Karpas-422 (cell line): Measurements from ENCODE around the gene IQSEC1. TPM values are rescaled to one million over a fixed set of nuclear protein-coding genes. Genes with fewer than 3 reads are reported as not detected.

Experiments used
- DNase-seq: peaks from one replicate; pipeline ENCODE4 v3.0.0-alpha.2; 2015
- H2AFZ ChIP-seq: fragments of 200-600 bp; sonication (generic); 2 replicates; pipeline ENCODE4 v1.6.1; 2014; ENCODE audit warnings: antibody characterized with exemption, low read length, mixed read lengths
- H3K27ac ChIP-seq: fragments of 200-600 bp; sonication (generic); 2 replicates; pipeline ENCODE4 v1.5.1; 2014; ENCODE audit warnings: mild to moderate bottlenecking, low read length, moderate library complexity
- H3K27me3 ChIP-seq: fragments of 200-600 bp; sonication (generic); 2 replicates; pipeline ENCODE4 v1.6.1; 2014; ENCODE audit warnings: low read length, mixed read lengths
- H3K36me3 ChIP-seq: fragments of 200-600 bp; sonication (generic); 2 replicates; pipeline ENCODE4 v1.6.1; 2014; ENCODE audit warnings: low read length, mixed read lengths; ENCODE audit not compliant: insufficient read depth
- H3K4me1 ChIP-seq: fragments of 200-600 bp; sonication (generic); 2 replicates; pipeline ENCODE4 v1.6.1; 2014; ENCODE audit warnings: mild to moderate bottlenecking, low read length, mixed read lengths
- H3K4me2 ChIP-seq: fragments of 200-600 bp; sonication (generic); 2 replicates; pipeline ENCODE4 v1.6.1; 2014; ENCODE audit warnings: low read length, low read depth, mild to moderate bottlenecking; ENCODE audit not compliant: poor library complexity, severe bottlenecking
- H3K4me3 ChIP-seq: fragments of 200-600 bp; sonication (generic); 2 replicates; pipeline ENCODE4 v1.5.1; 2014; ENCODE audit warnings: mild to moderate bottlenecking, antibody characterized with exemption, low read length, mixed read lengths
- H3K79me2 ChIP-seq: fragments of 200-600 bp; sonication (generic); 2 replicates; pipeline ENCODE4 v1.6.1; 2014; ENCODE audit warnings: mild to moderate bottlenecking, low read length, mixed read lengths
- H3K9ac ChIP-seq: fragments of 200-600 bp; sonication (generic); 2 replicates; pipeline ENCODE4 v1.6.0; 2014; ENCODE audit warnings: low read length
- H3K9me2 ChIP-seq: fragments of 200-600 bp; sonication (generic), shearing (Covaris generic); replicated peaks from 2 replicates; pipeline ENCODE4 v1.6.0; 2014; ENCODE audit warnings: mild to moderate bottlenecking, low read length, moderate library complexity; ENCODE audit not compliant: insufficient read depth
- H3K9me3 ChIP-seq: fragments of 300-700, 200-600 bp; sonication (generic); 2 replicates; pipeline ENCODE4 v1.6.1; 2014; ENCODE audit warnings: low read length, mixed read lengths
- H4K20me1 ChIP-seq: fragments of 200-600 bp; sonication (generic); 2 replicates; pipeline ENCODE4 v1.6.1; 2014; ENCODE audit warnings: mild to moderate bottlenecking, antibody characterized with exemption, low read length, low read depth; ENCODE audit not compliant: insufficient read depth
- total RNA-seq: library from RNA; depleted of rRNA; stranded (reverse); fragments of >200 nt; shearing (Covaris generic); gene quantifications from 2 replicates; pipeline ENCODE4 v1.2.3, GENCODE V29; 2014; ENCODE audit warnings: low replicate concordance

IQSEC1 gene
- total RNA-seq, 1 experiment from 2014 or later, result 4.7 TPM

GRCh38 chr3:12902181-12902999 is 170.8 kb downstream of the IQSEC1 start:
- Histone ChIP-seq H4K20me1 (peaks cover 18% of the 10 kb centered on the region; the same call in 1 of the 2 replicates), H3K4me2 (peak overlapping the region; percentile 25), H2AFZ (no peak overlapping the region), H3K79me2 (no peaks in the 10 kb centered on the region), H3K27me3 (no peaks in the 10 kb centered on the region), H3K9me3 (no peaks in the 10 kb centered on the region), H3K9me2 (no peaks in the 10 kb centered on the region), H3K27ac (no peak overlapping the region), H3K36me3 (no peaks in the 10 kb centered on the region; the same call in 1 of the 2 replicates), H3K4me3 (no peak overlapping the region), H3K4me1 (peaks cover 14% of the 10 kb centered on the region), H3K9ac (no peak overlapping the region)
- DNase-seq, result no peak

- Histone ChIP-seq H3K9me3 (no peaks in the 10 kb centered on the region), H3K4me1 (peaks cover 14% of the 10 kb centered on the region), H2AFZ (no peak overlapping the region), H3K27me3 (no peaks in the 10 kb centered on the region), H3K4me3 (no peak overlapping the region), H3K9me2 (no peaks in the 10 kb centered on the region), H3K9ac (no peak overlapping the region), H3K27ac (no peak overlapping the region), H3K36me3 (no peaks in the 10 kb centered on the region; the same call in 1 of the 2 replicates), H3K79me2 (no peaks in the 10 kb centered on the region), H4K20me1 (peaks cover 15% of the 10 kb centered on the region; the same call in 1 of the 2 replicates), H3K4me2 (peak overlapping the region; percentile 25)
- DNase-seq, result peak; percentile 91
Measured at GRCh38 chr3:12901623-12902045, 171.6 kb downstream of the IQSEC1 start.

GRCh38 chr3:12900885-12901411 is 172.3 kb downstream of the IQSEC1 start:
- no peaks in the 10 kb centered on the region for H3K9me2 ChIP-seq
- no peak overlapping the region for H3K9ac ChIP-seq
- H3K4me2 ChIP-seq, result no peak overlapping the region
- no peaks in the 10 kb centered on the region for H3K27me3 ChIP-seq
- H2AFZ ChIP-seq, result no peak overlapping the region
- H3K4me3 ChIP-seq, result no peak overlapping the region
- H3K27ac ChIP-seq, result no peak overlapping the region
- peaks cover 14% of the 10 kb centered on the region for H3K4me1 ChIP-seq
- DNase-seq, result no peak
- H3K79me2 ChIP-seq, result no peaks in the 10 kb centered on the region
- no peaks in the 10 kb centered on the region for H3K9me3 ChIP-seq
- H3K36me3 ChIP-seq, result no peaks in the 10 kb centered on the region; the same call in 1 of the 2 replicates
- H4K20me1 ChIP-seq, result peaks cover 15% of the 10 kb centered on the region; the same call in 1 of the 2 replicates

GRCh38 chr3:12898965-12899755 is 174.1 kb downstream of the IQSEC1 start:
- Histone ChIP-seq H3K4me2 (no peak overlapping the region), H3K27me3 (no peaks in the 10 kb centered on the region), H3K4me3 (no peak overlapping the region), H3K9me3 (no peaks in the 10 kb centered on the region), H3K9ac (no peak overlapping the region), H4K20me1 (peaks cover 15% of the 10 kb centered on the region; the same call in 1 of the 2 replicates), H3K36me3 (no peaks in the 10 kb centered on the region; the same call in 1 of the 2 replicates), H3K4me1 (peaks cover 14% of the 10 kb centered on the region), H2AFZ (no peak overlapping the region), H3K79me2 (no peaks in the 10 kb centered on the region), H3K9me2 (no peaks in the 10 kb centered on the region), H3K27ac (no peak overlapping the region)
- no peak for DNase-seq

- Histone ChIP-seq H3K4me1 (peaks cover 14% of the 10 kb centered on the region), H3K27ac (no peak overlapping the region), H3K4me2 (no peak overlapping the region), H3K27me3 (no peaks in the 10 kb centered on the region), H3K4me3 (no peak overlapping the region), H4K20me1 (peaks cover 11% of the 10 kb centered on the region; the same call in 1 of the 2 replicates), H3K79me2 (no peaks in the 10 kb centered on the region), H3K9ac (no peak overlapping the region), H2AFZ (no peak overlapping the region), H3K9me2 (no peaks in the 10 kb centered on the region), H3K9me3 (no peaks in the 10 kb centered on the region), H3K36me3 (no peaks in the 10 kb centered on the region; the same call in 1 of the 2 replicates)
- DNase-seq, result no peak
Measured at GRCh38 chr3:12898290-12898964, 174.8 kb downstream of the IQSEC1 start.

- no peak for DNase-seq
- H3K4me1 ChIP-seq, result peaks cover 14% of the 10 kb centered on the region
- no peak overlapping the region for H3K4me2 ChIP-seq
- peaks cover 11% of the 10 kb centered on the region; the same call in 1 of the 2 replicates for H4K20me1 ChIP-seq
- H3K27ac ChIP-seq, result no peak overlapping the region
- no peaks in the 10 kb centered on the region for H3K9me3 ChIP-seq
- H3K9me2 ChIP-seq, result no peaks in the 10 kb centered on the region
- no peak overlapping the region for H3K9ac ChIP-seq
- no peaks in the 10 kb centered on the region; the same call in 1 of the 2 replicates for H3K36me3 ChIP-seq
- no peaks in the 10 kb centered on the region for H3K27me3 ChIP-seq
- H3K79me2 ChIP-seq, result no peaks in the 10 kb centered on the region
- H3K4me3 ChIP-seq, result no peak overlapping the region
- H2AFZ ChIP-seq, result no peak overlapping the region
Measured at GRCh38 chr3:12897381-12898289, 175.6 kb downstream of the IQSEC1 start.
